NCI-H774 (cell line): Measurements from ENCODE around the gene DNMT1.

Source experiments
- DNase-seq: peaks from one replicate; lab custom pipeline; 2025; lab: John Stamatoyannopoulos, UW

Gene DNMT1

DNA sequence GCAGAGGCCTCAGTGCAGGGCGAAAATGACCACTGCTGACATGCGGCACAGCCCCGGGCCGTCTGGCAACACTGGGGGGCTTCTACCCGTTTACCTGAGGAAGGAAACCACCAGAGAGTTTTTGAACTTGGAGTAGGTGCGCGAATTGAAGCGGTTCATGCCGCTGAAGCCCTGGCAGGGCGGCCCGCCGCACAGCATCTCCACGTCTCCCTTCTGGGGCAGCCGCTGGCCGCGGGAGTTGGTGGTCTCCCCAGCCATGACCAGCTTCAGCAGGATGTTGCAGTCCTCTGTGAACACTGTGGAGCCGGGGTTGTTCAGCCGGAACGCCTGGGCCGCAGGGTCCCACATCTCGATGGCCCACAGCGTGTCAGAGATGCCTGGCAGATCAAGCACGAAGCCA lies 54.8 kb downstream of the DNMT1 start:
- no peak for DNase-seq

DNA sequence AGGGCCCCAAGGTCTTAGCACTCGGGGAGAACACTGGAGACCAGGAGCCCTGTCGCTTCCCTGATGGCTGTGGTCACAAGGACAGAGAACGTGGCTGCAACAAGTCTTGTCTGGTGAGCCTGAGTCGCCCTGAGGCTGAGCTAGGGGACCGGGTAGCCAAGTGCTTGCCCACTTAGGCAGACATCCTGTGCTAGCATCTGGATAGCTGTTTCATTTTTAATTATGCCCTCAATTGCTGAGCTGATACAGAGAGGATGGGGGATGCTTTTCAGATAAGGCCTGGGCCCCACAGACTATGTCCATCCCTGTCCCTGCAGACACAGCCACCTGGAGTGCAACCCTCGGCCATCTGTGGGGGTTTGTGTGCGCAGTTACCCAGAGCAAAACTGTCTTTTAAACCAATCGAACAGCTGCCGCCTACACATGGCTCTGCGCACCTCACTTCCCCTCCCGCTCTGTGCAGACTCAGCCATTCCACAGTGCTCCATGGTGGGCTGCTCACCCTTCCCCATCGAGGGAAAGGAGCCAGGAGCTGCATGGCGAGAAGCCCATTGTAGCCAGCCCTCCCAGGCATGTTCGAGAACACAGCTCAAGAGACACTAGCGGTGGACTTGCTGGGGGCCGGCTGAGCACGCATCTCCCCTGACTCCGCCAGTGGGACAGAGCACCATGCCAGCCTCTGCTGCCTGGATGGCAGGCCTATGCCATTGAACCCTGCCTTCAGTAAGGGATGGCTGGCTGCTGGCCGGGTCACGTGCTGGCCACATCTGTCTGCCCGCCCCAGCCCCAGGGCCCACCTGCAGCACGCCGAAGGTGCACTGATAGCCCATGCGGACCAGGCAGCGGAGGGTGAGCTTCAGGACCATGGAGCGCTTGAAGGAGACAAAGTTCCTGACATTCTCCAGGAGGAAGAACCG lies 55.6 kb downstream of the DNMT1 start:
- no peak for DNase-seq

DNA sequence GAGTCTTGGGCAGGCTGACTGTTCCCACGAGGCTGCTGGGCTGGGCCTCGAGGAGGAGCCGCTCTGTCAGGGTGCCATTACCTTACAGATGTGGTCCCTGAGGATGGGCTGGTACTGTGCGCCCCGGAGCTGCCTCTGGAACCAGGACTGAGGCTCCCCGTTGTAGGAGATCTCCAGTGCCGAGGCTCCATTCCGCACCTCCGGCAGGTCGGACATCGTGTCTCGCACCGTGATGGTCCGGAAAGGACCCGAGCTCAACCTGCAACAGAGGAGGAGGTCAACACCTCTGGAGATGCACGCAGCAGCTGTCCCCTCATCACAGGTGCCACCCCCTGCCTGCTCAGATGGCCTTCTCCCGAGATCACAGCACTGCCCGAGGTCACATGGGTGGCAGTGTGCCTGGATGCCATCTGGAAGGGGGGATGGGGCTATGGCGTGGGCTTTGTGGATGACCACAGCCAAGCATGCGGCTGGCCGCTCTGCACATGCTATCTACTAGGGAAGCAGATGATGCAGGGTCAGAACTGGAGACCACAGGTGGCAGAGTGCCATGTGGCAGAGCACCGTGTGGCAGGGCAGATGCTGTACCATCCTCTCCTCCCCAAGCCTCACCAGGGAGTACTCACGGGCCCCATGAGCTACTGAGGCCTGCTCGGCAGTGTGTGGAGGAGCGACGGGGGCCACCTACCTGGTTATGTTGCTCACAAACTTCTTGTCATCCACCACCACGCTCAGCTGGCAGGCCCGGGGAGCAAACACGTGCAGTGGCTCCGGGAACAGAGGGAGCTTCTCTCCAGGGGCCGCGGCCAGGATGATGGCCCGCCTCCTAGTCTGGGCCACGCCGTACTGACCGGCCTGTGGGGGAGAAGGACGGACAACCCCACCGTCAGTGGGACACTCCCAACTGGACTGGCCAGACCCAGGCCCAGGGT lies 56.7 kb downstream of the DNMT1 start:
- no peak for DNase-seq

GRCh38 chr19:10136936-10137335 lies 57.8 kb downstream of the DNMT1 start:
- DNase-seq = no peak

GRCh38 chr19:10135551-10136334 lies 59.0 kb downstream of the DNMT1 start:
- DNase-seq = no peak

DNA sequence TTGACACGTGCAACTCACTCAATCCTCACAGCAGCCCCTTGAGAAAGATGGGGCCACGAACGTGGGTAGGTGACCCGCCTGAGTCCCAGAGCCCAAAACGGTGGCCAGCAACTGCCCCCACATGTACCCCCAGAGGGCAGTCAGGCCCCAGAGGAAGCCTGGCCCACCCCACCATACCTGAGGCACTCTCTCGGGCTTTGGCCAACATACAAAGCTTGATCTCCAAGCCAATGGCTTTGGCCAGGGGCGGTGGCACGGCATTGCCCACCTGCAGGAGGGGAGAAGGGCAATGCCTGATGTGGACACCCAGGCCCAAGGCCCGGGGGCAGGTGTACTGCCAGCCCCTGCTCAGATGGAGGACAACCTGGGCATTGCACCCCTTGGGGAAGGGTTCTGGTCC lies 60.7 kb downstream of the DNMT1 start:
- no peak for DNase-seq

GRCh38 chr19:10133596-10133995 lies 61.2 kb downstream of the DNMT1 start:
- DNase-seq = no peak

- DNase-seq = no peak
Observed at GRCh38 chr19:10132905-10133304, 61.8 kb downstream of the DNMT1 start.

DNA sequence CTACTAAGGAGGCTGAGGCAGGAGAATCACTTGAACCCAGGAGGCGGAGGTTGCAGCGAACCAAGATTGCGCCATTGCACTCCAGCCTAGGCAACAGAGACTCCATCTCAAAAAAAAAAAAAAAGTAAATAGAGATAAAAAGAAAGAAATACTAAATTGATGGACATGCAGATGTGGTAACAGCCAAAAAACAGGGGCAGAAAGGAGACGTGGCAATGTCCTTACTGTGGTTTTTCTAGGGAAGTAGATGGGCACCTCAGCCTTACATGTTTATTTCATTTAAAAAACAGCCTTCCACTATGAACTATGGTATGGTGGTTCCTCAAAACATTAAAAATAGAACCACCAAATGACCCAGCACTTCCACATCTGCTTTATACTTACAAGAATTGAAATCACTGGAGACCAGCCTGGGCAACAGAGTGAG lies 68.5 kb downstream of the DNMT1 start:
- DNase-seq = no peak

- no peak for DNase-seq
Observed at GRCh38 chr19:10124429-10124828, 70.3 kb downstream of the DNMT1 start.

- no peak for DNase-seq
Observed at GRCh38 chr19:10122045-10122444, 72.7 kb downstream of the DNMT1 start.

DNA sequence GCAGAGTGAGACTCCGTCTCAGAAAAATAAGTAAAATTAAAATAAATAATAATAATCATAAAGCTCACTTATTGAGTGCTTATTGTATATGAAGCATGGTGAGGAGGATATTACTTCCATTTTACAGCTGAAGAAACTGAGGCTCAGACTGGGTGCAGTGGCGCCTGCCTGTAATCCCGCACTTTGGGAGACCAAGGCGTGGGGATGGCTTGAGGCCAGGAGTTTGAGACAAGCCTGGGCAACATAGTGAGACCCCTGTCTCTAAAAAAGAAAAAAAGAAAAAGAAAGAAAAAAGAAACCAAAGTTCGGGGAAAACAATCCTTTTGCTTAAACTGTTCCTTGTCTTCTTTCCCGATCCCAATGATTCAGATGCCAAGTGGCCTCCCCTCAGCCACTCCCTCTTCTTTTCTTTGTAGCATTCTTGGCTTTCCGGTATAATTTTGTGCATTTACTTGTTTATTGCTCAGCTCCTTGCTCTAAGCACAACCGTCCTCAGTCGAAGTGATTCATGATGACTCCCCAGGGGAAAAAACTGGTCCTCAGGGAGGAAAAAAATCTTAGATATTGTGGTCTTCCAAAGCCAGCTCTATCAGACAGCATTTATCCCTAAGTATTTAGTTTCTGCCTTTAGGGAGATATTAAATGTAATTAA lies 74.1 kb downstream of the DNMT1 start:
- DNase-seq = no peak

- no peak for DNase-seq
Observed at GRCh38 chr19:10118960-10119359, 75.8 kb downstream of the DNMT1 start.

GRCh38 chr19:10116866-10117616 lies 77.7 kb downstream of the DNMT1 start:
- DNase-seq = no peak

DNA sequence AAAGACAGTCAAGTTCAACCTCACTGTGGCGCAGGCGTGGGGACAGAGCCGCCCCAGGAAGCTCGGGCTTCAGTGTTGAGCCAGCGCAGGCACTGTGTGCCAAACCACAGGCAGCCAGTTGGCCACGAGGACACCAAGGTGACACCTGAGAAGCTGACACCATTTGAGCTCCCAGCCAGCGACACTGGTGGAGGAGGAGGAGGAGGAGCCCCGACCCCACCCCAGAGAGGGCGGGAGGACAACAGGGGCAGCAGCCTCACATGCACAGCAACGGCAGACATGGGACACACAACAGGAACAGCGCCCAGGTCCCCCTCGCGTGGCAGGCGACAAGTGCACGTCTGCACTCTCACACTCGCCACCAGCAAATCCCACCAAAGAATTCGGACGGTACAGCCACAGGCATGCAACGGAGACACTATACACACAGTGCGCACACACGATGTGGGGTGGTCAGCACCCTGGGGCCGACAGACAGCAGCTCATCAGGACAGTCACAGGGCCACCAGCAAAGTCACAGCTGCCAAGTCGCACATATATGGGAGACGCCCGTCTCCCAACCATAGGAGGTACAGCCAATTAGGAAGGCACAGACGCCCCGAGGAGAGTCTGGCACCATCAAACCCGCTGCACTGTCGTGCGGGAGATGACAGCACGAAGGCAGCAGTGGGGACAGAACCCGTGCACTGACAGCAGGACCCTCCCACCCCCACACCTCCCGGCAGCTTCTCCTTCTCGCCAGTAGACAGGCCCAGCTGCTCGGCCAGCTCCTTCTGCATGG lies 78.5 kb downstream of the DNMT1 start:
- no peak for DNase-seq

DNA sequence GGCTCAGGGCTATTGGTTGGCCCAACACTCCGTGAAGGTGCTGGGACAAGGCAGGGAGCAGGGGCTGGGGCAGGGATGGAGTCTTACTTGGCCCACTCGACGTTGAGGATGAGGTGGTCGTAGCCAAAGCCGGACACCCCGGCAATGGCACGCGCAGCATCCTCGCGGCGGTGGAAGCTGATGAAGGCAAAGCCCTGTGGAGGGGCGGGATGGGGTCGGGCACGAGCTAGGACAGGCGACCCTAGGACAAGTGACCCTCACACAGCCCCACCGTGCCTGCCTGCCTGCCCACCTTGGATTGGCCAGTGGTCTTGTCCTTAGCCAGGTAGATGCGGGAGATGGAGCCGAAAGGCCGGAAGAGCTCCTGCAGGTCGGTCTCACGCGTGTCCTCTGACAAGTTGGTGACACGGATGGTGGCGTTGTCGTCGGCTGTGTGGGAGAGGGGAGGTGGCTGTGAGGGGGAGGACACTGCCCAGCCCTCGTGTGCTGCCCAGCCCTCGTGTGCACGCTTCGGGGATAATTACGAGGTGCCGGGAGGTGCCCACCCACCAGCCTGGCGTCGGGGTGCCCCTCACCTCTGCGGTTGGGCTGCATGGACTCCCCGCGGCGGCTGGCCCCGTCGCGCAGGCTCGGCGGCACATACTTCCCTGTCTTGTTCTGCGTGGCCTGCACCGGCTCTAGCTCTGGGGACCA lies 79.2 kb downstream of the DNMT1 start:
- DNase-seq = no peak

DNA sequence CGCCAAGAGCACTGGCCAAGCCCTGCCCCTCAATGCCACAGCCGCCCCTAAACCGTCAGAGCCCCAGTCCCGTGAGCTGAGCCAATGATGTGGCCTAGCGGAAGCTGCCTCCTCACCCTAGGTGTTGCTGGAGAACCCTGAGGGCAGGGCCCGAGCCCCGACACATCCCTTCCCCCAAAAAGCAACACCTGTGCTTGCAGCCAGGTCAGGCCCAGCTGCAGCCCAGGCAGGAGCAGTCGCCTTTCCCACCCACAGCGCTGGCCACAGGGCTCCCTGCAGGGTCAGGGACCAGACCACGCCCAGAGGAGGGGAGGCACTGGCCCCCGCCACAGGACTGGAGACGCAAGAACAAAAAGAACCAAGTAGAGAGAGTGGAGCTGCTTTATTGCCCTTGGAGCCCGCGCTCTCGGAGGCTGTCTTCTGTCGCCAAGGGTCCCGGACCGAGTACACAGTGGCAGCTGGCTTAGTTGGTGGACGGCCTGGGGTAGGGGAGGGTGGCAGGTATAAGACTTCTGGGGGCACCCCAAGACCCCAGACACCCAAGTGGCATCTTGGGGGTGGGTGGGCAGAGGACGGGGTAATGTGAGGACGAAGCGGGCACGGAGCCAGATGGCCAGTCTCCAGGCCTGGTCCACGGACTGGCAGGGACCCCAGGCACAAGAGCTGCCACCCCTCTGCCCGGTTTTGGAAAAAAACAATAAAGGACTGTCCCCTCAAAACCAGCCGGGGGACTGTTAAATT lies 79.9 kb downstream of the DNMT1 start:
- DNase-seq = no peak

DNA sequence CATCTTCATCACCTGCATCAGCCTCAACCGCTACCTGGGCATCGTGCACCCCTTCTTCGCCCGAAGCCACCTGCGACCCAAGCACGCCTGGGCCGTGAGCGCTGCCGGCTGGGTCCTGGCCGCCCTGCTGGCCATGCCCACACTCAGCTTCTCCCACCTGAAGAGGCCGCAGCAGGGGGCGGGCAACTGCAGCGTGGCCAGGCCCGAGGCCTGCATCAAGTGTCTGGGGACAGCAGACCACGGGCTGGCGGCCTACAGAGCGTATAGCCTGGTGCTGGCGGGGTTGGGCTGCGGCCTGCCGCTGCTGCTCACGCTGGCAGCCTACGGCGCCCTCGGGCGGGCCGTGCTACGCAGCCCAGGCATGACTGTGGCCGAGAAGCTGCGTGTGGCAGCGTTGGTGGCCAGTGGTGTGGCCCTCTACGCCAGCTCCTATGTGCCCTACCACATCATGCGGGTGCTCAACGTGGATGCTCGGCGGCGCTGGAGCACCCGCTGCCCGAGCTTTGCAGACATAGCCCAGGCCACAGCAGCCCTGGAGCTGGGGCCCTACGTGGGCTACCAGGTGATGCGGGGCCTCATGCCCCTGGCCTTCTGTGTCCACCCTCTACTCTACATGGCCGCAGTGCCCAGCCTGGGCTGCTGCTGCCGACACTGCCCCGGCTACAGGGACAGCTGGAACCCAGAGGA lies 80.6 kb downstream of the DNMT1 start:
- DNase-seq = no peak
